ENCODE data around the gene ZNF740.
"Not testable (repeated sequence)": the region's sequence is repeated elsewhere in the genome, so short reads cannot be mapped to it uniquely, and the experiment has no call there.

The ZNF740 gene

GRCh38 chr12:53180220-53180930 is at the start of gene ZNF740, which contains the start of gene CSAD:
ZNF740 (plus strand) TSS chr12:53180722; CDS start chr12:53181984, 1,262 bp downstream.
CSAD (minus strand) TSS chr12:53180925; CDS start chr12:53173470, 7,455 bp downstream.
- peak; percentile 81 to 98 (median 94) for DNase-seq

- DNase-seq: no peak
Observed at GRCh38 chr12:53131844-53132243, 48.7 kb upstream of the ZNF740 start.

DNA sequence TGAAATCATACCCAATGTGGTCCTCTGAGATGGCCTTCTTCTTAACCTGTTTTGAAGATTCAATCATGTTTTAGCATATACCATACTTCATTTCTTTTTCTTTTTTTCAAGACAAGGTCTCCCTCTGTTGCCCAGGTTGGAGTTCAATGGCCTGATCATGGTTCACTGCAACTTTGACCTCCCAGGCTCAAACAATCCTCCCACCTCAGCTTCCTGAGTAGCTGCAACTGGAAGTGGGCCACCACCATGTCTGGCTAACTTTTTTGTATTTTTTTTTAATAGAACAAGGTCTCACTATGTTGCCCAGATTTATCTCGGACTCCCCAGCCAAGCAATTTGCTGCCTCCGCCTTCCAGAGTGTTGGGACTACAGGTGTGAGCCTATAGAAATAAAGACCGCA is 46.8 kb upstream of the ZNF740 start:
- DNase-seq: no peak

DNA sequence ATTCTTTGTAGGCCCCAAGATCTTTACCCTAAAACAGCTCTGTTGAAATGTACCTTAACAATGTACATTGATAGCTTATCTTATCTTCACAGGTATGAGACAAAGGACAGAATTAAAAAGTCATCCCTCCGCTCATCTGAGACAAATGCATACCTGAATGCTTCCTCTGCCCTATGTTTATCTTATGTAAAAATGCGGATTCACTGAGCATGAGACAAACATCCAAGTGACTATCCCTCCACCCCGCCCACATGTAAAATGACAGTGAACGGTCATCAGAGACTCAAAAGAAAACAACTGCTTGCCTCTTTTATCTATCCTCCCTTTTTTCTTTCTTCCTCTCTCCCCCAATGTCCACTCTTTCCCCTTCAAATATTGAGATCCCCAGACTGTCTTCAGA is 37.2 kb upstream of the ZNF740 start:
- no peak for DNase-seq

- no peak for DNase-seq
Observed at GRCh38 chr12:53145383-53146260, 34.9 kb upstream of the ZNF740 start.

DNA sequence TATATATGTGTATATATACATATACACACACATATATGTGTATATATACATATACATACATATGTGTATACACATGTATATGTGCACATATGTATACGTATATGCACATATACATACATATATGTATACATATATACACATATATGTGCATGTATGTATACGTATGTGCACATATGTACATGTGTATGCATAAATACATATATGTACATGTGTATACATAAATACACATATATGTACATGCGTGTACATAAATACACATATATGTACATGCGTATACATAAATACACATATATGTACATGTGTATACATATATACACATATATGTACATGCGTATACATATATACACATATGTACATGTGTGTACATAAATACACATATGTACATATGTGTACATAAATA is 33.3 kb upstream of the ZNF740 start:
- DNase-seq: no peak

DNA sequence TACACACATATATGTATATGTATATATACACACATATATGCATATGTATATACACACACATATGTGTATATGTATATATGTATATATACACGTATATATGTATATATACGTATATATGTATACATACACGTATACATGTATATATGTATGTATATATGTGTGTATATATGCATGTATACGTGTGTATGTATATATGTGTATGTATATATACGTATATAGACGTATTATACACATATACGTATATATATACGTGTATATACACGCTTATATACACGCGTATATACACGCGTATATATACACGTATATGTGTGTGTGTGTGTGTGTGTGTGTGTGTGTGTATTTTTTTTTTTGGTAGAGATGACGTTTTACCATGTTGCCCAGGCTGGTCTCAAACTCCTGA is 32.9 kb upstream of the ZNF740 start:
- no peak for DNase-seq

DNA sequence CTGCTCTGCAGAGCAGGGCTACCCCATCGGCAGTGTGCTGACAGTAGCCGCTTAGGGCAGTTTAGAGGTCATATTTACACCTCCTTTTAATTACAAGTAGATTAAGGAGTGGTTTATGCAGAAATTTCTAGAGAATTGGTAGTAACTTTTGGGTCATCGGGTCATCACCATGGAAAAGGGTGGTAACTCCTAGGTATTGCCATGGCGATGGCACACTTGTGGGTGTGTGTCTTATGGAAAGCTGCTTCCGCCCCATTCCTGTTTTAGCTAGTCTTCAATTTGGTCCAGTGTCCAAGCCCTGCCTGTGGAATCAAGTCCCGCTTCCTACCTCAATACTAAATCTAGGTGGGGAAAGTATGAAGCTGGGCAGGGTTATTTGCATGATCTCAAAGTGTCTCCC is 29.5 kb upstream of the ZNF740 start:
- DNase-seq: no peak

- DNase-seq: no peak
Observed at GRCh38 chr12:53152390-53152789, 28.1 kb upstream of the ZNF740 start.

- peak in 12 of 14 donors; percentile 4 to 79 (median 42) for DNase-seq
Observed at GRCh38 chr12:53159195-53159839, 21.2 kb upstream of the ZNF740 start.

GRCh38 chr12:53160000-53160399 is 20.5 kb upstream of the ZNF740 start:
- no peak for DNase-seq

DNA sequence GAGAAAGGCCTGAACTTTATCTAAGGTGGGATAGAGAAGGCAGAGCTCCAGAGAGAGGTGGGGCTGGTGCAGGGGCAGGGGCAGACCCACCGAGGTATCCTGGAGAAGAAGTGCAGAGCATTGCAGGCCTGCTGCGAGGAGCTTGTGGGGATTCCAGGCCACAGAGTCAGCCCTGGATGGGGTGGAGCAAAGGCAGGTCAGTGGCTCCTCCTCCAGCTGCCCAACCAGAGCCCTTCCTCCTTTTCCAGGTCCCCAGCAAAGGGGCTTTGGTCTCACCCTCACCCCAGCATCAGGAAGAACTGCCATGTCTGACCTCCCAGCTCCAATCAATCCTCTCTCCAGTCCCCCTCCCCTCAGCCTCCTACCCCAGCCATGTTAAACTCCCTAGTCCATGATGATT is 19.8 kb upstream of the ZNF740 start:
- DNase-seq: no peak

GRCh38 chr12:53161119-53161911 is 19.2 kb upstream of the ZNF740 start:
- no peak for DNase-seq

DNA sequence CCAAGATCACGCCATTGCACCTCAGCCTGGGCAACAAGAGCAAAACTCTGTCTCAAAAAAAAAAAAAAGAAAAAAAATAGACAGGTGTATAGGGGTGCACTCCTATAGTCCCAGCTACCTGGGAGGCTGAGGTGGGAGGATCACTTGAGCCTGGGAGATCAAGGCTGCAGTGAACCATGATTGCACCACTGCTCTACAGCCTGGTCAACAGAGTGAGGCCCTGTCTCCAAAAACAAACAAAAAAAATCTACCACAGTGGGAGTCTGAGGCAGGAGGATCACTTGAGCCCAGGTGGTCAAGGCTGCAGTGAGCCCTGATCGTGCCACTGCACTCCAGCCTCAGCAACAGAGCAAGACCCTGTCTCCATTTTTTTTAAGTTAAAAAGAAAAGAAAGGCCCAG is 17.5 kb upstream of the ZNF740 start:
- not testable (repeated sequence) for DNase-seq

- DNase-seq: no peak
Observed at GRCh38 chr12:53166837-53167236, 13.7 kb upstream of the ZNF740 start.

- no peak for DNase-seq
Observed at GRCh38 chr12:53169644-53170043, 10.9 kb upstream of the ZNF740 start.

GRCh38 chr12:53170215-53170614 is 10.3 kb upstream of the ZNF740 start:
- no peak for DNase-seq

DNA sequence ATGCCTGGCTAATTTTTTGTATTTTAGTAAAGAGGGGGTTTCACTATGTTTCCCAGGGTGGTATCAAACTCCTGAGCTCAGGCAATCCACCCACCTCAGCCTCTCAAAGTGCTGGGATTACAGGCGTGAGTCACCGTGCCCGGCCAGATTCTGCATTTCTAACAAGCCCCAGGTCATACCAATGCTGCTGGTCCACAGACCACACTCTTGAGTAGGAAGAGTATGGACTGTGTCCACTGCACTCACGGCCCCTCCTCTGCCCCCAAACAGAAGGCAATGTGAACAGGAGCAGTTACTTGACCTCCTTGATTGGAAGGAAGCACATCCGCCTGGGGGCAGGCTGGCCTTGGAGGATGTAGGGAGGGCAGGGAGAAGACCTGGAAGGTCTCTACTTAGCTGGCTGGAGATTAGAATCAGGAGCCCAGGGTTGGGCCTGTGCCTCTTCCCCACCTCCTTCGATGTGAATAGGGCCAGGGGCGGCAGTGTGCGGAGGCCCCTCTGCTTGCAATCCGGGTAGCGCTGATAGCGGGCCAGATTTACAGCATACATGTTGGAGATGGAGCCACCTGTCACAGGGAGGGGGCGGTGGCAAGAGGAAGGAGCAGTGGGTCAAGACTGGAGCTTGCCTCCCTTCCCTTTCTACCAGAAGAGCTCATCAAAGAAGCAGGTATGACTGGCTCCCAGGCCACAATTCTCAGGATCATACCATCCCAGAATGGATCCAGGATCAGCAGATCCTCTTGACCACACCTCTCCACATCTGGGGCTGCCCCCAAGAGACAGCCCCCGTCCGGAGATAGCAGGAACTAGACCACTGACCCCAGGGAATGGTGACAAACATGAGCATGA is 9.4 kb upstream of the ZNF740 start:
- no peak for DNase-seq

DNA sequence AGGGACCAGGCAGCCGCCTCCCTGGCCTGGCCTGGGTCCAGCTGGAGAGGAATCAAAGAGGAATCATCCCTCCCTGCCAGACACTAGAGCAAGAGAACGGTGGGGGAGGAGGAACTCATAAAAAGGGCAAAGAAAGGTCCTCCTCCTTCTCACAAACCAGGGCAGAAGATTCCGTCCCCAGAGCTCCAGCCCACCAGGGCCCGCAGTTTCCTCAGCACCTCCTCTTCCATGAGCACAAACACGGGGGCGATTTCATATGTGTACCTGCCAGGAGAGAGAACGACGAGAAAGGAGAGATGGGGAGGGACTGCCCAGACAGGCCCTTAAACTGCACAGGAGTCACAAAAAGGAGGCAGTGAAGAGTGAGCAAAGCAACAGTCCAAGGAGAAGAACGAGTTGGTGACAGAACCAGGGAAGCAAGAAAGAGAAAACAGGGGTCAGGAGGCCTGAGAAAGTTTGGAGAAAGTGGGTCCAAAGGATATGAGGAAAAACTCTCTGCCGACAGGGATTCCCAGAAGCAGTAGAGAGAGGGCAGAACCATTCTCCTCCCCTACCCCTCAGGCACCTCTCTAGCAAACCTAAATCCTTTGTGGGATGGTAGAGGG is 8.7 kb upstream of the ZNF740 start:
- DNase-seq: no peak

- DNase-seq: no peak
Observed at GRCh38 chr12:53172352-53172751, 8.2 kb upstream of the ZNF740 start.

Measured in C1 segment of cervical spinal cord (tissue), 14 donors.